Skeletal muscle satellite cell (primary cell): ENCODE results near the gene GSTA3.

Experiments used
- H3K27me3 ChIP-seq: 2 replicates; pipeline ENCODE4 v1.7.0; 2013; ENCODE audit warnings: low read length; ENCODE audit not compliant: control insufficient read depth, insufficient read depth
- H3K36me3 ChIP-seq: 2 replicates; pipeline ENCODE4 v1.7.0; 2013; ENCODE audit warnings: mild to moderate bottlenecking, control low read depth, low read length; ENCODE audit not compliant: insufficient read depth
- H3K4me1 ChIP-seq: 2 replicates; pipeline ENCODE4 v1.7.0; 2013; ENCODE audit warnings: low read length; ENCODE audit not compliant: control insufficient read depth, insufficient read depth
- H3K4me2 ChIP-seq: 2 replicates; pipeline ENCODE4 v1.7.0; 2013; ENCODE audit warnings: mild to moderate bottlenecking, low read length
- H3K4me3 ChIP-seq: 2 replicates; pipeline ENCODE4 v1.7.0; 2013; ENCODE audit warnings: low read length
- H3K9ac ChIP-seq: 2 replicates; pipeline ENCODE4 v1.7.0; 2013; ENCODE audit warnings: mild to moderate bottlenecking, low read depth, low read length, moderate library complexity
- H3K9me3 ChIP-seq: replicated peaks from 2 replicates; pipeline ENCODE4 v1.7.0; 2013; ENCODE audit warnings: mild to moderate bottlenecking, control low read depth, low read length

GSTA3 gene

DNA sequence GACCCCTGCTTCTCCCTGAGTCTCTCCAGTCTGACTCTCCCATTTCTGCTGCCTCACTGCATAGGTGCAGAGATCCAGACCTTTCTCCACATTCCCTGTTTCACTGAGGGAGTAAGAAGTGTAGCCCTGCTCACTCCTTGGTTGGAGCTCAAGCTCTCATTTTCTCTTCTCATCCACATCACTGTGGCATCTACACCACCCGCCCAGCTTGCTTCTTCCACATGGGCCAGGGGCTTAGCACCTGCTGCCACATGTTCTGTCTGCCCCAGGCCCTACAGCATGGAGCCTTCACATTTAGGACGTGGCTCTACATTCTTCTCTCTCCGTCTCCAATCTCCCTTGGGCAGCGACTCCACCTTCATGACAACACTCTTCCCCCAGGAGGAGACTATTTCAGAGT lies 60.4 kb downstream of the GSTA3 start:
- no peak overlapping the region for H3K4me2 ChIP-seq
- H3K36me3 ChIP-seq = no peaks in the 10 kb centered on the region
- H3K4me1 ChIP-seq = no peaks in the 10 kb centered on the region
- no peak overlapping the region for H3K4me3 ChIP-seq
- no peak overlapping the region for H3K9ac ChIP-seq
- peaks cover 69% of the 10 kb centered on the region for H3K27me3 ChIP-seq
- no peaks in the 10 kb centered on the region for H3K9me3 ChIP-seq
